ENCODE measurements around the gene MAML2. TPM values are rescaled to one million over a fixed set of nuclear protein-coding genes. Genes with fewer than 3 reads are reported as not detected.

Gene MAML2
- total RNA-seq, 1 experiment from 2014 or later = 28.3 TPM

GRCh38 chr11:96341211-96342013 is 1.6 kb downstream of the MAML2 start:
- peak; percentile 75 to 76 for DNase-seq

GRCh38 chr11:96340555-96340885 is 2.5 kb downstream of the MAML2 start:
- H3K4me2 ChIP-seq = peak overlapping the region; percentile 90
- peaks cover 75% of the 10 kb centered on the region for H3K79me2 ChIP-seq (ENCODE audit: low read depth)
- H3K4me3 ChIP-seq = peak overlapping the region; percentile 78
- no peaks in the 10 kb centered on the region for H3K27me3 ChIP-seq (ENCODE audit: insufficient read depth, low read depth)
- H3K9me2 ChIP-seq (ENCODE audit: insufficient read depth) = no peaks in the 10 kb centered on the region
- no peak for DNase-seq
- no peaks in the 10 kb centered on the region for H3K9me3 ChIP-seq (ENCODE audit: insufficient read depth, low read depth)
- TF ChIP-seq EZH2 (IDR thresholded peaks at IDR 0.05; ENCODE audit: low read depth) (no peak), CTCF (conservative IDR thresholded peaks at IDR 0.05) (no peak)
- peaks cover 3% of the 10 kb centered on the region; the same call in 1 of the 2 replicates for H4K20me1 ChIP-seq (ENCODE audit: insufficient read depth)
- intact Hi-C loops (cut with micrococcal nuclease; ENCODE audit: unreplicated experiment) = loop anchor here (2.0 to 5.0 kb wide), 4 partner anchors 68 to 348 kb away; no protein-coding TSS in a partner anchor
- H2AFZ ChIP-seq = no peak overlapping the region
- peaks cover 10% of the 10 kb centered on the region; the same call in 1 of the 2 replicates for H3F3A ChIP-seq (ENCODE audit: insufficient read depth, low read depth)
- H3K4me1 ChIP-seq (replicated peaks; ENCODE audit: insufficient read depth) = peaks cover 60% of the 10 kb centered on the region
- peaks cover 28% of the 10 kb centered on the region for H3K36me3 ChIP-seq (ENCODE audit: low read depth)
- POLR2A ChIA-PET (ENCODE audit: unreplicated experiment) = interaction anchor here (0.6 to 1.2 kb wide), 2 partner anchors 68 to 97 kb away, joined by 4 to 7 read pairs; no protein-coding TSS in a partner anchor
- no TSS peak for BruUV-seq (replicated peaks)
- peak overlapping the region; percentile 70 for H3K27ac ChIP-seq
- CTCF ChIA-PET = interaction anchor here (0.7 kb wide), 1 partner anchor 97 kb away, joined by 5 read pairs; no protein-coding TSS in a partner anchor

More at GRCh38 chr11:96341211-96342013, 1.6 kb downstream of the MAML2 start:
- POLR2A ChIA-PET (ENCODE audit: unreplicated experiment) = interaction anchor here (0.6 to 2.3 kb wide), 11 partner anchors 27 to 297 kb away, joined by 3 to 32 read pairs (median 7); no protein-coding TSS in a partner anchor
- Histone ChIP-seq H3K27me3 (ENCODE audit: insufficient read depth, low read depth) (no peaks in the 10 kb centered on the region), H3K27ac (peak overlapping the region; percentile 70), H3K36me3 (ENCODE audit: low read depth) (peaks cover 19% of the 10 kb centered on the region), H3K4me1 (replicated peaks; ENCODE audit: insufficient read depth) (peaks cover 53% of the 10 kb centered on the region), H3K4me2 (peak overlapping the region; percentile 90), H2AFZ (peak overlapping the region; percentile 84), H3K9me3 (ENCODE audit: insufficient read depth, low read depth) (no peaks in the 10 kb centered on the region), H4K20me1 (ENCODE audit: insufficient read depth) (no peaks in the 10 kb centered on the region), H3K4me3 (peak overlapping the region; percentile 78), H3F3A (ENCODE audit: insufficient read depth, low read depth) (peaks cover 10% of the 10 kb centered on the region; the same call in 1 of the 2 replicates), H3K79me2 (ENCODE audit: low read depth) (peaks cover 66% of the 10 kb centered on the region), H3K9me2 (ENCODE audit: insufficient read depth) (no peaks in the 10 kb centered on the region)
- CTCF ChIA-PET = interaction anchor here (0.6 to 3.2 kb wide), 10 partner anchors 10 to 492 kb away, joined by 3 to 17 read pairs (median 5); no protein-coding TSS in a partner anchor
- intact Hi-C loops (cut with micrococcal nuclease; ENCODE audit: unreplicated experiment) = loop anchor here (1.0 to 5.0 kb wide), 11 partner anchors 16 to 417 kb away; partner anchors contain the start of genes CCDC82 and MTMR2
- peak; percentile 54 for TF ChIP-seq CTCF (conservative IDR thresholded peaks at IDR 0.05)
- TF ChIP-seq EZH2 (IDR thresholded peaks at IDR 0.05; ENCODE audit: low read depth) = no peak
- BruUV-seq (replicated peaks) = no TSS peak

GRCh38 chr11:96339706-96340554 is 3.1 kb downstream of the MAML2 start:
- H3K36me3 ChIP-seq (ENCODE audit: low read depth) = peaks cover 32% of the 10 kb centered on the region
- intact Hi-C loops (cut with micrococcal nuclease; ENCODE audit: unreplicated experiment) = loop anchor here (2.0 to 5.0 kb wide), 4 partner anchors 67 to 348 kb away; no protein-coding TSS in a partner anchor
- TF ChIP-seq EZH2 (IDR thresholded peaks at IDR 0.05; ENCODE audit: low read depth) (no peak), CTCF (conservative IDR thresholded peaks at IDR 0.05) (no peak)
- H3K4me1 ChIP-seq (replicated peaks; ENCODE audit: insufficient read depth) = peaks cover 60% of the 10 kb centered on the region
- peak overlapping the region; percentile 70 for H3K27ac ChIP-seq
- no peaks in the 10 kb centered on the region for H3K27me3 ChIP-seq (ENCODE audit: insufficient read depth, low read depth)
- peaks cover 81% of the 10 kb centered on the region for H3K79me2 ChIP-seq (ENCODE audit: low read depth)
- H4K20me1 ChIP-seq (ENCODE audit: insufficient read depth) = peaks cover 3% of the 10 kb centered on the region; the same call in 1 of the 2 replicates
- ChIA-PET CTCF (interaction anchor here (0.7 kb wide), 1 partner anchor 97 kb away, joined by 5 read pairs; no protein-coding TSS in a partner anchor), POLR2A (ENCODE audit: unreplicated experiment) (interaction anchor here (0.6 to 1.4 kb wide), 5 partner anchors 25 to 184 kb away, joined by 4 to 9 read pairs (median 7); no protein-coding TSS in a partner anchor)
- H3K9me3 ChIP-seq (ENCODE audit: insufficient read depth, low read depth) = no peaks in the 10 kb centered on the region
- peaks cover 10% of the 10 kb centered on the region; the same call in 1 of the 2 replicates for H3F3A ChIP-seq (ENCODE audit: insufficient read depth, low read depth)
- H2AFZ ChIP-seq = no peak overlapping the region
- BruUV-seq (replicated peaks) = no TSS peak
- H3K4me3 ChIP-seq = peak overlapping the region; percentile 78
- DNase-seq = no peak
- peak overlapping the region; percentile 90 for H3K4me2 ChIP-seq
- no peaks in the 10 kb centered on the region for H3K9me2 ChIP-seq (ENCODE audit: insufficient read depth)

All from PC-9 (cell line).